ENCODE data around the gene FRS3.

GRCh38 chr6:41826343-41827022 lies 46.8 kb upstream of the FRS3 start:
- TF ChIP-seq CTCF (IDR thresholded peaks at IDR 0.05; ENCODE audit: insufficient read depth, low read depth, low read length) (no peak), EZH2 (IDR thresholded peaks at IDR 0.05; ENCODE audit: insufficient read depth, low read length) (no peak)
